Activated T-cell treated with anti-CD3 and anti-CD28 coated beads for 48 hours (primary cell): ENCODE measurements around the gene TBC1D5.
"Not testable (repeated sequence)": the region's sequence is repeated elsewhere in the genome, so short reads cannot be mapped to it uniquely, and the experiment has no call there.

ENCODE experiments used
- DNase-seq: peaks from one replicate; pipeline ENCODE4 v3.0.0-alpha.2; 2020; ENCODE audit warnings: low read depth

TBC1D5 gene

GRCh38 chr3:17355591-17355990, 386.8 kb downstream of the TBC1D5 start:
- no peak for DNase-seq

GRCh38 chr3:17354341-17354740, 388.1 kb downstream of the TBC1D5 start:
- DNase-seq = no peak

- no peak for DNase-seq
Observed at GRCh38 chr3:17352620-17353019, 389.8 kb downstream of the TBC1D5 start.

- DNase-seq = not testable (repeated sequence)
Observed at GRCh38 chr3:17351193-17351592, 391.2 kb downstream of the TBC1D5 start.

GRCh38 chr3:17349093-17349492, 393.3 kb downstream of the TBC1D5 start:
- no peak for DNase-seq

- DNase-seq = no peak
Observed at GRCh38 chr3:17342119-17342518, 400.3 kb downstream of the TBC1D5 start.

GRCh38 chr3:17340693-17341092, 401.7 kb downstream of the TBC1D5 start:
- DNase-seq = no peak

- no peak for DNase-seq
Observed at GRCh38 chr3:17340261-17340660, 402.2 kb downstream of the TBC1D5 start.

- DNase-seq = no peak
Observed at GRCh38 chr3:17339132-17339575, 403.3 kb downstream of the TBC1D5 start.

GRCh38 chr3:17336291-17336690, 406.1 kb downstream of the TBC1D5 start:
- DNase-seq = no peak

GRCh38 chr3:17333893-17334292, 408.5 kb downstream of the TBC1D5 start:
- DNase-seq = no peak

GRCh38 chr3:17333446-17333845, 409.0 kb downstream of the TBC1D5 start:
- DNase-seq = no peak

- no peak for DNase-seq
Observed at GRCh38 chr3:17330660-17331059, 411.8 kb downstream of the TBC1D5 start.

- DNase-seq = no peak
Observed at GRCh38 chr3:17329927-17330326, 412.5 kb downstream of the TBC1D5 start.

- DNase-seq = no peak
Observed at GRCh38 chr3:17322106-17322793, 420.2 kb downstream of the TBC1D5 start.

- DNase-seq = no peak
Observed at GRCh38 chr3:17320266-17320665, 422.2 kb downstream of the TBC1D5 start.

GRCh38 chr3:17315897-17316296, 426.5 kb downstream of the TBC1D5 start:
- DNase-seq = no peak

GRCh38 chr3:17314171-17314570, 428.3 kb downstream of the TBC1D5 start:
- DNase-seq = no peak

GRCh38 chr3:17313746-17314145, 428.7 kb downstream of the TBC1D5 start:
- DNase-seq = no peak

- no peak for DNase-seq
Observed at GRCh38 chr3:17310983-17311382, 431.4 kb downstream of the TBC1D5 start.

GRCh38 chr3:17307887-17308286, 434.5 kb downstream of the TBC1D5 start:
- no peak for DNase-seq

- no peak for DNase-seq
Observed at GRCh38 chr3:17307482-17307881, 434.9 kb downstream of the TBC1D5 start.

GRCh38 chr3:17304969-17305368, 437.5 kb downstream of the TBC1D5 start:
- DNase-seq = no peak

GRCh38 chr3:17302774-17303173, 439.7 kb downstream of the TBC1D5 start:
- DNase-seq = no peak
